Sigmoid colon (tissue), 3 donors: Measurements from ENCODE around the gene PI4KA.

Source experiments
- CTCF ChIP-seq, 4 experiments: fragments of 450-650 bp in 3 of 4; fragments of 200-600 bp in 1 of 4; IDR thresholded peaks; one replicate each; pipeline ENCODE4 v1.5.1; 2016 to 2019; ENCODE audit warnings: antibody characterized with exemption in 4 of 4, mild to moderate bottlenecking in 3 of 4, moderate library complexity in 2 of 4
- POLR2A ChIP-seq, 2 donors: fragments of 450-650 bp; IDR thresholded peaks; one replicate each; pipeline ENCODE4 v1.6.1; 2016; ENCODE audit warnings: antibody characterized with exemption in 2 of 2, mild to moderate bottlenecking in 2 of 2, moderate library complexity in 2 of 2

DNA sequence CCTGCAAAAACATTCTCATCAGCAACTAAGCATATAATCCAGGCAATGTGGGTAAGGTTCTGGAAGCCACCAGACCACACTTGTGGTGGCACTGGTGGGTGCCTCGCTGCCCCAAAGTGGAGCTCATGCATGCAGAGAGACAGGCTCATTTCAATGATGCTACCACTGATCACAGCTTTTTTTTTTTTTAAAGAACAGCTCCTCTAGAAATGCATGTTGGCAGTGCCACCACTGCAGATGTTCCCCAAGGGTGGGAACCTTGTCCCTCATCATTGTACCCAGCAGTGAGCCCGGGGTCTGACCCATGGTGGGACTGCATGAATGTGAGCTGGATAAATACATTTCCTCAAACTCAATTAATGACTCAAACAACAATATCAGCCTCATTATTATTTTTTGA, 115.8 kb downstream of the PI4KA start:
- TF ChIP-seq CTCF (IDR thresholded peaks at IDR 0.05) = no peak
- TF ChIP-seq POLR2A (IDR thresholded peaks at IDR 0.05) = no peak
